SK-N-SH (cell line): ENCODE data around the gene TICRR.

Source experiments
- EP300 ChIP-seq, 2 experiments: IDR thresholded peaks; 2 replicates each; pipeline versions ENCODE4 v1.4.0 to v1.6.1; 2012; ENCODE audit warnings: borderline replicate concordance in 1 of 2, low read depth in 1 of 2, low read length in 1 of 2
- GABPA ChIP-seq: IDR thresholded peaks from 2 replicates; pipeline ENCODE4 v1.4.0; 2012; ENCODE audit warnings: low read depth, mild to moderate bottlenecking
- MXI1 ChIP-seq: IDR thresholded peaks from 2 replicates; pipeline ENCODE4 v1.6.1; 2012; ENCODE audit warnings: mild to moderate bottlenecking, low read depth, low read length, improper control_type of control experiment
- POLR2AphosphoS5 ChIP-seq: IDR thresholded peaks from 2 replicates; pipeline ENCODE4 v1.6.1; 2012; ENCODE audit warnings: low read depth, low read length
- RAD21 ChIP-seq: IDR thresholded peaks from 2 replicates; pipeline ENCODE4 v1.6.1; 2012; ENCODE audit warnings: mild to moderate bottlenecking, low read length
- SIN3A ChIP-seq: IDR thresholded peaks from 2 replicates; pipeline ENCODE4 v1.6.1; 2012; ENCODE audit warnings: low read depth, mild to moderate bottlenecking, low read length, moderate library complexity, borderline replicate concordance
- SMC3 ChIP-seq: IDR thresholded peaks from 2 replicates; pipeline ENCODE4 v1.6.1; 2012; ENCODE audit warnings: low read depth, low read length, improper control_type of control experiment
- TAF1 ChIP-seq: IDR thresholded peaks from 2 replicates; pipeline ENCODE4 v1.6.1; 2012; ENCODE audit warnings: low read depth, mild to moderate bottlenecking, low read length, moderate library complexity, borderline replicate concordance
- TCF12 ChIP-seq: IDR thresholded peaks from 2 replicates; pipeline ENCODE4 v1.4.0; 2012
- TF ChIP-seq, protein P1 (sequence below): fragments of 200-600 bp; sonication (generic); IDR thresholded peaks from 2 replicates; pipeline ENCODE4 v1.6.1; 2017; ENCODE audit warnings: antibody characterized with exemption, mild to moderate bottlenecking, moderate library complexity
- TF ChIP-seq, protein P2 (sequence below): IDR thresholded peaks from 2 replicates; pipeline ENCODE4 v1.4.0; 2012; ENCODE audit warnings: low read depth
- TF ChIP-seq, protein P3 (sequence below): fragments of 150-350 bp; IDR thresholded peaks from 2 replicates; pipeline ENCODE4 v1.6.1; 2017; ENCODE audit warnings: antibody characterized with exemption, low read length, low read depth, borderline replicate concordance
- TF ChIP-seq, protein P4 (sequence below): IDR thresholded peaks from 2 replicates; pipeline ENCODE4 v1.4.0; 2012; ENCODE audit warnings: low read depth, borderline replicate concordance
- TF ChIP-seq, protein P5 (sequence below): fragments of 150-350 bp; IDR thresholded peaks from 2 replicates; pipeline ENCODE4 v1.6.1; 2016; ENCODE audit warnings: mild to moderate bottlenecking, low read depth, low read length

DNA sequence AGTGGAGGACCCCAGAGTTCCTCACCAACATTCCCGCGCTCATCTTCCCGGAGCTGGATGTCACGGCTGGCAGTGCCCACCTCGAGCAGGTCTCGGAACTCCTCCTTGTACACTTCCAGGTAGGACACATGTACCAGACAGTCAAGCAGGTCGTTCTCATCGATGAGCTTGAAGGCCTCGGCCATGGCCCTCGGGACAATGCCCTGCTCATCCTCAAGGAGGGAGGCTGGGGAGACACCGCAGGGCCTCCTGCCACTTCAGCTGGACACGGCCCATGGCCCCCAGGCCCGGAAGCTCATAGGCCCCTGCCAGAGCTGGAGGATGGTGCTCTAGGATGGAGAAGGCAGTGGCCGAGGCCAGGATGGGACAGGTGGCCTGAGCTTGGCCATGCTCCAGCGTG lies 74.4 kb downstream of the TICRR start:
- no peak for TF ChIP-seq TAF1
- TF ChIP-seq, protein P1, sequence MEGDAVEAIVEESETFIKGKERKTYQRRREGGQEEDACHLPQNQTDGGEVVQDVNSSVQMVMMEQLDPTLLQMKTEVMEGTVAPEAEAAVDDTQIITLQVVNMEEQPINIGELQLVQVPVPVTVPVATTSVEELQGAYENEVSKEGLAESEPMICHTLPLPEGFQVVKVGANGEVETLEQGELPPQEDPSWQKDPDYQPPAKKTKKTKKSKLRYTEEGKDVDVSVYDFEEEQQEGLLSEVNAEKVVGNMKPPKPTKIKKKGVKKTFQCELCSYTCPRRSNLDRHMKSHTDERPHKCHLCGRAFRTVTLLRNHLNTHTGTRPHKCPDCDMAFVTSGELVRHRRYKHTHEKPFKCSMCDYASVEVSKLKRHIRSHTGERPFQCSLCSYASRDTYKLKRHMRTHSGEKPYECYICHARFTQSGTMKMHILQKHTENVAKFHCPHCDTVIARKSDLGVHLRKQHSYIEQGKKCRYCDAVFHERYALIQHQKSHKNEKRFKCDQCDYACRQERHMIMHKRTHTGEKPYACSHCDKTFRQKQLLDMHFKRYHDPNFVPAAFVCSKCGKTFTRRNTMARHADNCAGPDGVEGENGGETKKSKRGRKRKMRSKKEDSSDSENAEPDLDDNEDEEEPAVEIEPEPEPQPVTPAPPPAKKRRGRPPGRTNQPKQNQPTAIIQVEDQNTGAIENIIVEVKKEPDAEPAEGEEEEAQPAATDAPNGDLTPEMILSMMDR = no peak
- no peak for TF ChIP-seq MXI1
- no peak for TF ChIP-seq SMC3
- no peak for TF ChIP-seq SIN3A
- TF ChIP-seq GABPA = no peak
- TF ChIP-seq, protein P2, sequence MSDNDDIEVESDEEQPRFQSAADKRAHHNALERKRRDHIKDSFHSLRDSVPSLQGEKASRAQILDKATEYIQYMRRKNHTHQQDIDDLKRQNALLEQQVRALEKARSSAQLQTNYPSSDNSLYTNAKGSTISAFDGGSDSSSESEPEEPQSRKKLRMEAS = no peak
- no peak for TF ChIP-seq POLR2AphosphoS5
- TF ChIP-seq, protein P3, sequence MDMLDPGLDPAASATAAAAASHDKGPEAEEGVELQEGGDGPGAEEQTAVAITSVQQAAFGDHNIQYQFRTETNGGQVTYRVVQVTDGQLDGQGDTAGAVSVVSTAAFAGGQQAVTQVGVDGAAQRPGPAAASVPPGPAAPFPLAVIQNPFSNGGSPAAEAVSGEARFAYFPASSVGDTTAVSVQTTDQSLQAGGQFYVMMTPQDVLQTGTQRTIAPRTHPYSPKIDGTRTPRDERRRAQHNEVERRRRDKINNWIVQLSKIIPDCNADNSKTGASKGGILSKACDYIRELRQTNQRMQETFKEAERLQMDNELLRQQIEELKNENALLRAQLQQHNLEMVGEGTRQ = no peak
- no peak for TF ChIP-seq EP300 (IDR thresholded peaks at IDR 0.05; ENCODE audit: borderline replicate concordance in 1 of 2, low read depth in 1 of 2, low read length in 1 of 2)
- TF ChIP-seq, protein P4, sequence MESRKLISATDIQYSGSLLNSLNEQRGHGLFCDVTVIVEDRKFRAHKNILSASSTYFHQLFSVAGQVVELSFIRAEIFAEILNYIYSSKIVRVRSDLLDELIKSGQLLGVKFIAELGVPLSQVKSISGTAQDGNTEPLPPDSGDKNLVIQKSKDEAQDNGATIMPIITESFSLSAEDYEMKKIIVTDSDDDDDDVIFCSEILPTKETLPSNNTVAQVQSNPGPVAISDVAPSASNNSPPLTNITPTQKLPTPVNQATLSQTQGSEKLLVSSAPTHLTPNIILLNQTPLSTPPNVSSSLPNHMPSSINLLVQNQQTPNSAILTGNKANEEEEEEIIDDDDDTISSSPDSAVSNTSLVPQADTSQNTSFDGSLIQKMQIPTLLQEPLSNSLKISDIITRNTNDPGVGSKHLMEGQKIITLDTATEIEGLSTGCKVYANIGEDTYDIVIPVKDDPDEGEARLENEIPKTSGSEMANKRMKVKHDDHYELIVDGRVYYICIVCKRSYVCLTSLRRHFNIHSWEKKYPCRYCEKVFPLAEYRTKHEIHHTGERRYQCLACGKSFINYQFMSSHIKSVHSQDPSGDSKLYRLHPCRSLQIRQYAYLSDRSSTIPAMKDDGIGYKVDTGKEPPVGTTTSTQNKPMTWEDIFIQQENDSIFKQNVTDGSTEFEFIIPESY = no peak
- TF ChIP-seq RAD21 = no peak
- no peak for TF ChIP-seq TCF12
- TF ChIP-seq, protein P5, sequence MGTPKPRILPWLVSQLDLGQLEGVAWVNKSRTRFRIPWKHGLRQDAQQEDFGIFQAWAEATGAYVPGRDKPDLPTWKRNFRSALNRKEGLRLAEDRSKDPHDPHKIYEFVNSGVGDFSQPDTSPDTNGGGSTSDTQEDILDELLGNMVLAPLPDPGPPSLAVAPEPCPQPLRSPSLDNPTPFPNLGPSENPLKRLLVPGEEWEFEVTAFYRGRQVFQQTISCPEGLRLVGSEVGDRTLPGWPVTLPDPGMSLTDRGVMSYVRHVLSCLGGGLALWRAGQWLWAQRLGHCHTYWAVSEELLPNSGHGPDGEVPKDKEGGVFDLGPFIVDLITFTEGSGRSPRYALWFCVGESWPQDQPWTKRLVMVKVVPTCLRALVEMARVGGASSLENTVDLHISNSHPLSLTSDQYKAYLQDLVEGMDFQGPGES = no peak
